ENCODE measurements around the gene ZFYVE1. TPM values are rescaled to one million over a fixed set of nuclear protein-coding genes. Genes with fewer than 3 reads are reported as not detected.
"Not testable (repeated sequence)": the region's sequence is repeated elsewhere in the genome, so short reads cannot be mapped to it uniquely, and the experiment has no call there.

The ZFYVE1 gene
- total RNA-seq, 2 donors from 2014 or later = 13.9 to 23.1 TPM

DNA sequence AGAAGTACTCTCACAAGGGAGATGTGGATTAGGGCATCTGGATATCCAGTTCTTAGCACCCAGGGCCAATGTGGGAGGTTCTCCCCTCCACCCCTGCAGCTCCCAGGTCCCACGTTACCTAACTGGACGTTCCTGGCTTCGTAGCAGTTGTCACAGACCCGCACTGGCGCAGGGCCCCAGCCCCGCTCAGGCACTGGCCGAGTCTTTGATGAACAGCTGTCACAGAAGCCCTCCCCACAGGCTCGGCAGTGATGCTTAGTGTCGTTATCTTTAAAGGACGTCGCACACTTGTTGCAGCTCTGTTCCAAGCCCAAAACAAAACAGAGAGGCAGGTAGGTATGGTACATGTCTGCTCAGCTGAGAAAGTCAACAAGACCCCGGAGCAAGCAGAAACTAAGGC lies 52.2 kb downstream of the ZFYVE1 start:
- ATAC-seq (no peak), DNase-seq (ENCODE audit: low spot score in 2 of 2) (no peak)
- Mint-ChIP-seq H3K9me3 (no peaks in the 10 kb centered on the region), H3K27ac (no peak overlapping the region), H3K36me3 (no peaks in the 10 kb centered on the region)

DNA sequence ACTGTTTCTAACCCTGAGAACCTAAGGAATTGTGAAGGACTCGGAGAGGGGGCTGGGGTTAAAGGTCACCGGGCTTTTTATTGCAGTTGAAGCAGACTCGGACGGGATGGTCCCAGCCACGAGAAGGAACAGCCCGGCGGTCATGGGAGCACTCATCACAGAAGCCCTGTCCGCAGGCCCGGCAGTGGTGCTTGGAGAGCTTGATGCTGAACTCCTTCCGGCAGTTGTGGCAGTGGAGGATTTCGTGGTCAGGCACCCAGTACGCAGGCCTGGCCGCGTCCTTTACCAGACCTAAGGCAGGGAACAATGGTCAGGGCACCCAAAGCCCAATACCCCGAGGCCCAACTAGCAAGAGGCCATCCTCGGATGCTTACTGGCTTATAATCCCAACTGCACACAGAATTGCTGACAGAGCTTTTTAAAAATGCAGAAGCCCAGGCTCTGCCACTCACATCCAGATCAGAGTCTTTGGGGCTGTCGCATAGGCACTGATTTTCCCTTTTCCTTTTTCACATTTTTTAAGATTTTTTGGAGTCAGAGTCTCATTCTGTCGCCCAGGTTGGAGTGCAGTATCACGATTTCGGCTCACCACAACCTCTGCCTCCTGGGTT lies 56.0 kb downstream of the ZFYVE1 start:
- Mint-ChIP-seq H3K9me3 (no peaks in the 10 kb centered on the region), H3K36me3 (no peaks in the 10 kb centered on the region), H3K27ac (peak overlapping the region in 1 of 2 donors; percentile 61)
- no peak for DNase-seq (ENCODE audit: low spot score in 2 of 2)
- no peak for ATAC-seq

DNA sequence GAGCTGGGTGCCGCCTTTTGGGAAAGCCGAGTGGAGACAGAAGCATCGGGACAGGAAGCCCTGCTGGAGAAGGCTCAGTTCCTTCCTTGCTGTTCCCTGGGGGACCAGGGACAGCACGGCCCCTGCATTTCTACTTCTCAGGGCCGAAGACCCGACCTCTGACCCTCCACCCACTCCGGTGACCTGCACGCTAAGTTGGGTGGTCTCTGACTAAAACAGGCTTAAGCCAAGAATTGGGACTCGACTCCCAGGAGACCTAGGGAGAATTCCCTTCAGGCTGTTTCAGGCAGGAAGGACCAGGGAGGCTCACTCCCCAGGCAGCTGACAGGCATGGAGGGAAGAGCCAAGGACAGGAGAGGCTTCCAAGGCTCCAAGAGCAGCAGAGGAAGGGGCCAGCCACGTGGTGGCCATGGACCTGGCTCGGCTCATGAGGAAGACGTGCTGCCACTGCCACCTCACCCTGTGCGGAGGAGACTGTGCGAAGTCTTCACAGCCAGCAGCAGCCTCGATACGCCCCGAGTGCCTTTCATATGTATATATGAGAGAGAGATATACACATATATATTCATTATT lies 56.8 kb downstream of the ZFYVE1 start:
- DNase-seq (ENCODE audit: low spot score in 2 of 2) (no peak), ATAC-seq (no peak)
- H3K27ac Mint-ChIP-seq = no peak overlapping the region
- no peaks in the 10 kb centered on the region for H3K9me3 Mint-ChIP-seq
- H3K36me3 Mint-ChIP-seq = peaks cover 2 to 3% of the 10 kb centered on the region in 2 donors

DNA sequence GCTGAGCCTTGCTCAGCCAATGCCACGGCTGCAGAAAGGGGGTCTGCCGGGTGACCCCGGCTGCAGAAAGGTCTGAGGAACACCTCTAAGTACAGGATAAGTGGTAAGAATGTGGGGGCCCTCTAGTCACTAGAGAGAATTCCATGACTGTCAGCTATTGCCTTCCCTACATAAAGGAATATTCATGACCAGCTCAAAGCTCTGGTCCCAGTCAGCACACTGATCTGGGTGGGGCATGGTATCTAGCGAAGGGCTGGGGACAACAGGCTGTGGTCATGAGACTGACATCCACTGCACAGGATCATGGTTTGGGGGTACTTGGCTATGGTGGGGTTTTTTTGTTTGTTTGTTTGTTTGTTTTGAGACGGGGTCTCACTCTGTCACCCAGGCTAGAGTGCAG lies 58.6 kb downstream of the ZFYVE1 start:
- DNase-seq (ENCODE audit: low spot score in 2 of 2) (no peak), ATAC-seq (no peak)
- no peak overlapping the region for H3K27ac Mint-ChIP-seq
- H3K36me3 Mint-ChIP-seq = peaks cover 4 to 6% of the 10 kb centered on the region in 2 donors
- no peaks in the 10 kb centered on the region for H3K9me3 Mint-ChIP-seq

DNA sequence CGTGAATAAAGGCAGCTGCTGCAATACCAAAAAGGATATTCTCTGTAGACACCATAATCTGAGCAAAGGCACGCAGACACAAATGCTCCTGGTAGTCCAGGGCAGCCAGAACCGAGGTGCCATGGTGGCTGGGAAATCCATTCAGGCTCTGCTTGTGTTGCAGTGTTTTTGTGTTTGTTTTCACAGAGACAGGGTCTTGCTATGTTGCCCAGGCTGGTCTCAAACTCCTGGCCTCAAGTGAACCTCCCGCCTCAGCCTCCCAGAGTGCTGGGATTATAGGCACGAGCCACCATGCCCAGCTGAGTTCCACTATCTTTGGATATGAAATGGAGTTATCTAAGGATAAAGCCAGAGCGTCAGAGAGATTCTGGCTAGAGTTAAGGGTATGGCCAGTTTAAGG lies 60.9 kb downstream of the ZFYVE1 start:
- Mint-ChIP-seq H3K9me3 (no peaks in the 10 kb centered on the region), H3K27ac (no peak overlapping the region), H3K36me3 (peaks cover 6 to 10% of the 10 kb centered on the region in 2 donors)
- no peak for ATAC-seq
- DNase-seq (ENCODE audit: low spot score in 2 of 2) = no peak

DNA sequence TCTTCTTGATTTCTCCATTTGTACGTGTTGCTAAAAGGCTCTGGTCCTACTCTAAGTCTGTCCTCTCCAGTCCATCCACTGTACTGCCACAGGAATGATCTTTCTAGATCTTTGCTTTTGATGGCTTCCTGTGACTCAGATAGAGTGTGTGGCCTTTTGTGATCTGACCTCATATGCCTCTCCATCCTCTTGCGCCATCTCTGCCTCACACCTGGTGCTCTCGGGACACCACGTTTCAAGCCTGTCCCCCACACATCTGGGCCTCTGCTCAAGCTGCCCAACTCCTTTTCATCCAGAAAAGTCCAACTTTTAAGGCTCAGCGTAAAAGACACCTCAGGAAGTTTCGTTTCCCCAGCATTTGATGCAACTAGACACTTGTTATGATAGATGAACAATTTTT lies 61.7 kb downstream of the ZFYVE1 start:
- Mint-ChIP-seq H3K36me3 (peaks cover 6 to 10% of the 10 kb centered on the region in 2 donors), H3K27ac (peak overlapping the region; percentile 6 to 10), H3K9me3 (no peaks in the 10 kb centered on the region)
- ATAC-seq (peak; percentile 36 to 69), DNase-seq (ENCODE audit: low spot score in 2 of 2) (no peak)

DNA sequence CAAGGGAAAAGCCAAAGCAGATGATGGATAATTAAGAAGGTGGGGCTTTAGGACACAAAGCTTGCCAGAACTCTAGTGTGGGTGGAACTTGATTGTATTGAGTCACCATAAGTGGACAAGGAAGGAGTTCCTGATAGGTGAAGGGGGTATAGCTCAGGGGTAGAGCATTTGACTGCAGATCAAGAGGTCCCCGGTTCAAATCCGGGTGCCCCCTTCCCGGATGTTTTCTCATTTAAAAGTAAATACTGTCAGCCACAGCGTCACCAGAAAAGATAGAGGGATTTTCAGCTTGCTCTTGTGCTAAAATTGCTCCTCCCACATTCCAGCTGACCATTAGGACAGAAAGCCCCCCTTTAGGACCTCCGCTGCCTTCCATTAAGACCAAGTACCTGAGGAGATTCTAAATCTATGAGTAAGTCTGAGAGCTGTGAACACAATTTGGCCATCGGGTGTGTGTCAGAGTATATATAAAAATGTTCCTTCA lies 64.0 kb downstream of the ZFYVE1 start:
- DNase-seq (ENCODE audit: low spot score in 2 of 2) = no peak
- H3K36me3 Mint-ChIP-seq = peaks cover 6 to 10% of the 10 kb centered on the region in 2 donors
- H3K27ac Mint-ChIP-seq = peak overlapping the region; percentile 60 to 68
- no peaks in the 10 kb centered on the region for H3K9me3 Mint-ChIP-seq
- ATAC-seq = no peak

DNA sequence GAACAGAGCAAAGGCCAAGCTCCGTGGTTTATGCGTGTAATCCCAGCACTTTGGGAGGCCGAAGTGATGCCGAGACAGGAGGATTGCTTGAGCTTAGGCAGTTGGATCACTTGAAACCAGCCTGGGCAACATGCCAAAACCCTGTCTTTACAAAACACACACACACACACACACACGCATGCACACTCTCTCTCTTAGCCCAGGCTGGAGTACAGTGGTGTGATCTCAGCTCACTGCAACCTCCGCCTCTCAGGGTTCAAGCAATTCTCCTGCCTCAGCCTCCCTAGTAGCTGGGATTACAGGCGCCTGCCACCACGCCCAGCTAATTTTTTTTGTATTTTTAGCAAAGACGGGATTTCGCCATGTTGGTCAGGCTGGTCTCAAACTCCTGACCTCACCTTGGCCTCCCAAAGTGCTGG lies 64.6 kb downstream of the ZFYVE1 start:
- peaks cover 6 to 16% of the 10 kb centered on the region in 2 donors for H3K36me3 Mint-ChIP-seq

DNA sequence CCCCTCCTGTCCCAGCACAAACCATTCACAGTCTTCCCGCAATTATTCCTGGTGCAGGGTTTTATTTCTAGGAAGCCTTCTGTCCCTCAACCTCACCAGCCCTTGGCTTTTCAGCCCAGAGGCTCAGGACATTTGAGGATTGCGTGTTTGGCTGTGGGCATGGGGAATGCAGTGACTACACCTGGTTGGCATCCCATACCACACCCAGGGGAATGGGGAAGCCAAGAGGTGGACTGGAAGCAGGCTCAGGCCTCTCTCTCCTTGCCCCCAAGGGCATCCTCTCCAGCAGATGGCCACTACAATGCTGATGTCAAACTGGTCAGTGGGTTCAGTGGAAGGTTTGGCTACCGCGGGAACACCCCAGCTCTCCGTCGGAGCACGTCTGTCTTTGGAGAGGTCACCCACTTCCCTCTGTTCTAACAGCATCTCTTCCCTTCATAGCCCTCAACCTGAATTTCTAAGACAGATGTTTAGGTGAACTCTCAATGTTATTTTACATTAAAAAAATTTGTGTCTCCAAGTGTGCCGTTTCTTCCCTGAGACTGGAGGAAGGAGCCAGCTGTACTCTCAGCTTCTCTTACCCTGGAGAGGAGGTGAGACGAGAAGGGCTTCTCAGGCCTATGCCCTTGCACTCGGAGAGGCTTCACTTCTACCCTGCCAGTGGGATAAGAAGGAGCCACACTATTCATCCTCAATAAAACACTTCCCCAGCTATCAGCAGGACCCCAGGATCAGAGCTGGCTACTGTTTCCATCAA lies 65.1 kb downstream of the ZFYVE1 start:
- peak overlapping the region; percentile 22 to 68 for H3K27ac Mint-ChIP-seq
- no peak for ATAC-seq
- H3K9me3 Mint-ChIP-seq = no peaks in the 10 kb centered on the region
- DNase-seq (ENCODE audit: low spot score in 2 of 2) = no peak
- H3K36me3 Mint-ChIP-seq = peaks cover 6 to 16% of the 10 kb centered on the region in 2 donors

More for the DNA sequence above, 64.6 kb downstream of the ZFYVE1 start:
- H3K9me3 Mint-ChIP-seq; DNase-seq (ENCODE audit: low spot score in 2 of 2); ATAC-seq: not testable (repeated sequence)
- peak overlapping the region; percentile 60 to 68 for H3K27ac Mint-ChIP-seq

DNA sequence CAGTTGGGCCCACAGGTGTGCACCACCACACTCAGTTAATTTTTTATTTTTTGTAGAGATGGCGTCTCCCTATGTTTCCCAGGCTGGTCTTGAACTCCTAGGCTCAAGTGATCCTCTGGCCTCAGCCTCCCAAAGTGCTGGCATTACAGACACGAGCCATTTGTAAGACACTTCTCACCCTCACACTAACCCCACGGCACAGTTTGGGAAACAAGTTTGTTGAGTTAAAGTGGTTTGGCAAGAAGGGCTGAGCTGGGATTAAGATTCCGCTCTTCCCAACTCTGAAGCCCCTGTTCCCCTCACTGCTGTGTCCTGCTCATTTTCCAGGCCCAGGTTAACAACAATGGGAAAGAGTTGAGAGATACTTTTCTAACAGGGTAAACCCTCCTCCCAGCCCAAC lies 65.9 kb downstream of the ZFYVE1 start:
- H3K27ac Mint-ChIP-seq = peak overlapping the region in 1 of 2 donors; percentile 29

DNA sequence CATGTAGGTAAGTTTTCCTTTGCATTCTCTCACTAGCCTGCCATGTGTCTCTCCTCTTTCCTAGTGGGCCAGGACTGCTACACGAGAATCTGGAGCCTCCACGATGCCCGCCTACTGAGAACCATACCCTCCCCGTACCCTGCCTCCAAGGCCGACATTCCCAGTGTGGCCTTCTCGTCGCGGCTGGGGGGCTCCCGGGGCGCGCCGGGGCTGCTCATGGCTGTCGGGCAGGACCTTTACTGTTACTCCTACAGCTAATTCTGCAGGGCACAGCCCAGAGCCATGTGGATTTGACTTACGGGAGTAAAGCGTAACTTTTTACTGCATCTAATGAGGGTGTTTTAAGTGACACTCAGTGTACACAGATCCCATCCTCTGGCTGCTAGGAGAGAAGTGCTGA lies 68.4 kb downstream of the ZFYVE1 start:
- Mint-ChIP-seq H3K27ac (no peak overlapping the region), H3K9me3 (no peaks in the 10 kb centered on the region), H3K36me3 (peaks cover 0 to 16% of the 10 kb centered on the region in 2 donors)
- no peak for ATAC-seq
- DNase-seq (ENCODE audit: low spot score in 2 of 2) = no peak

More for the DNA sequence above, 65.9 kb downstream of the ZFYVE1 start:
- not testable (repeated sequence) for H3K9me3 Mint-ChIP-seq; ATAC-seq; DNase-seq (ENCODE audit: low spot score in 2 of 2)
- peaks cover 6 to 20% of the 10 kb centered on the region in 2 donors for H3K36me3 Mint-ChIP-seq

DNA sequence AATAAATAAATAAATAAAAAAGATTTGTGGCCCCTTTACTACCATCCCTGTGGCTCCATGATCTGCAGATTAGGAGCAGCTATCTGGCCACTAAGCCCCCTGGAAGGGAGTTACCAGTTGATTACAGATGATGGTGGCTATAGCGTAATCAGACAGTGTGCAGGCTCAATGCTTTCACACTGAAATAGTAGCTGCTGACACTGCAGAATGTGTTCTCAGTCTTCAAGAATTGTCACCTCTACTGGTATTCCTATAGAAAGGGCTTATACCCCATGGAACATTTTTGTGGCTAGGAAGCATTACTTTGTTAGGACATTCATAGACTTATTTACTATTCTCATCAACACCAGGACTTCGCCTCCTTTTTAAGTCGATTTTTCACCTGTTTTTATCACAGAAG lies 69.7 kb downstream of the ZFYVE1 start:
- no peak for DNase-seq (ENCODE audit: low spot score in 2 of 2)
- peaks cover 2 to 16% of the 10 kb centered on the region in 2 donors for H3K36me3 Mint-ChIP-seq
- H3K27ac Mint-ChIP-seq = no peak overlapping the region
- ATAC-seq = no peak
- no peaks in the 10 kb centered on the region for H3K9me3 Mint-ChIP-seq

DNA sequence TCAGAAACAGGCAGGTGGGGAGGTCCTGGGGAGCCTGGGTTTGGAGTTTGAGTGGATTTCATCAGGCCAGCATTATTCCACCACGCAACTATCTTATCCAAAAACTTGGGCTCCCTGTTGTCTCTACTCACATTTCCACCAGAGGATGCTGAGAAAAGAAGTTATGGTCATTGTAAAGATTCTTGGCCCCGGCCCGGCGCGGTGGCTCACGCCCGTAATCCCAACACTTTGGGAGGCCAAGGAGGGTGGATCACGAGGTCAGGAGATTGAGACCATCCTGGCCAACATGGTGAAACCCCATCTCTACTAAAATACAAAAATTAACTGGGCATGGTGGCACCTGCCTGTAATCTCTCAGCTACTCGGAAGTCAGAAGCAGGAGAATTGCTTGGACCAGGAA lies 70.2 kb downstream of the ZFYVE1 start:
- H3K36me3 Mint-ChIP-seq = peaks cover 7 to 16% of the 10 kb centered on the region in 2 donors
- H3K9me3 Mint-ChIP-seq; ATAC-seq; H3K27ac Mint-ChIP-seq; DNase-seq (ENCODE audit: low spot score in 2 of 2): not testable (repeated sequence)

DNA sequence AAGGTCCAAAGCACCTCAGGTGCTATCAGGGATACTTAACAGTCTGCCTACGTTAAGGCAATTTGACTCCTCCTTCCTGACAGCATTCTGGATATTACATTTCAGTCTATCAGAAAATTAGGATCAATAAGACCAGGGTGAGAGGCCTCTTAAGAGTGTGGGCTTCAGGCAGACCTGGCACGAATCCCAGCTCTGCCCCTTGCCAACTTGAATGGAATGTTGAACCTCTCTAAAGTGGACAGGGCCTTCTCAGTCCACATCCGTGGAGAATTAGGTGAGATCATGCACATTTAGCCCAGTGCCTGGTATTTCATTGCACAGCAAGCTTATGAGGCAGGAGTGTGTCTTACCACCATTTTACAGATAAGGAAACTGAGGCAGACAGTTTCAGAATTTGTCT lies 74.7 kb downstream of the ZFYVE1 start:
- ATAC-seq (no peak), DNase-seq (ENCODE audit: low spot score in 2 of 2) (no peak)
- H3K27ac Mint-ChIP-seq = no peak overlapping the region
- H3K36me3 Mint-ChIP-seq = peaks cover 7 to 12% of the 10 kb centered on the region in 2 donors
- no peaks in the 10 kb centered on the region for H3K9me3 Mint-ChIP-seq

DNA sequence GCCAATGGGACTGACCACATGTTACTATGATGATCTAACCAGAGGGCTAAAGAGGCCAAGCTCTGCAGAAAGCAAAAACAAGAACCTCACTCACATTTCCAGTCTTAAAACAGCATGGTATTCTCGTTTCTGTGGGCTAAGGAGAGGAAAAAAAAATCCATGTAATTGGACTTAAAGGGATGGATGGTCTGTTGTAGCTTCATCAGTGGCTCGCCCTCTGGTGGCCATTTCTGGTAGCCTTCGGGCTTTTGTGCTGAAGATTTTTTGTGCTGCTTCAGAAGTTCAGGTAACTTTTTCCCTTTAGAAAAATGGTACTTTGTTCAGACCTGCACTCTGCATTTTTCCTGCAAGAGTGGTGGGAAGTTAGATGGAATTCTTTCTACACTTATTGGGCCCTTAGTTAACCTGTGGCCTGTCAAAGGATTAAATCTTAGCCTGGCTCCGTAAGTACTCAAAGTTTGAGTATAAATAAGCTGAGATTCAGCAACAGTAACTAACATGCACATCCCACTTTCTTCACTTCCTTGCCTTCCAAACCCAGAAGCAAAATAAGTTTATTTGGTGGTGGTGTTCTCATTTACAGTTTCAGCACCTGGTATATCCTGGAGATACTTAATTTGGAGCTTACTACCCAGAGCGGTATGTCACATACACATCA lies 78.3 kb downstream of the ZFYVE1 start:
- Mint-ChIP-seq H3K27ac (no peak overlapping the region), H3K9me3 (no peaks in the 10 kb centered on the region), H3K36me3 (peaks cover 8 to 14% of the 10 kb centered on the region in 2 donors)
- DNase-seq (ENCODE audit: low spot score in 2 of 2) = peak in 1 of 2 donors; percentile 71
- ATAC-seq = peak; percentile 36 to 51

DNA sequence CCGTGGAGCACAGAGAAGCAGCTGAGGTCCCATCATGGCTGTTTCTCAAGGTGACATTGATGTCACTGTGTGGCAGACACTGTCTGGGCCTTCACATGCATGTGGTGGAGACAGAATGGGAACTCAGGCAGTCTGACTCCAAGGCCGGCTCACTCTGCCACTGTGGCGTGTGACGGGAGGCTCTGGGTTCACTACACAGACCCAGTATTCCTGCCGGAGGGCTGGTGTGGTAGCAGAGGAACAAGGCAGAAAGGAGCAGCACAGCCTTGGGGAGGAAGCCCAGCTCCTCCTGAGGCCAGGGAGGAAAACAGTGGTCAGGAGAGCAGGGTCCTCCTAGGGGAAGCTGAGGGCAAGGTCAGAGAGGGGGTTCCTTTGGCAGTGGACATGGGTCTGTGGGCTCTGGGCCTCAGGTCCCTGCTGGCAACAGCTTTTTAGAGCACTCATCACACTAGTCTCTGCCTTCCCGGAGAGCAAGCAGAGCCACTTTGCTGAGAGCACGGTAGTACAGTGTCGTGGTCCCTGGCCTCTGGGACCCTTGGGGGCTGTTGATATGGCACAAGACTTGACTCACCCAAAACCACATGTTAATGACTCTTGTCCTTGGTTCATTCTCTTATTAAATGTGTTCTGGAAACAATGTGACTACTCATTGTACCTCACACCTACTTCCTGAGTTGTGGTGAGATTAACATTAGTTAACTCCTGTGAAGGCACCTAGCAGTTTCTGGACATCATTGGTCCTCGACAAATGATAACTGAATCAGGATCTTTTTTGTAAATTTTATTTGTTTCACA lies 79.3 kb downstream of the ZFYVE1 start:
- DNase-seq (ENCODE audit: low spot score in 2 of 2) (no peak), ATAC-seq (peak; percentile 59 to 76)
- H3K9me3 Mint-ChIP-seq = no peaks in the 10 kb centered on the region

More for the DNA sequence above, 79.3 kb downstream of the ZFYVE1 start:
- Mint-ChIP-seq H3K36me3 (peaks cover 14 to 18% of the 10 kb centered on the region in 2 donors), H3K27ac (peak overlapping the region; percentile 50 to 72)
